Measurements from ENCODE around the gene SEMA3G. TPM values are rescaled to one million over a fixed set of nuclear protein-coding genes. Genes with fewer than 3 reads are reported as not detected.

Gene SEMA3G
- total RNA-seq, 2 donors from 2014 or later, result 2.4 to 2.6 TPM

- Histone ChIP-seq H3K9me3 (no peaks in the 10 kb centered on the region), H3K4me3 (no peak overlapping the region), H3K27ac (no peak overlapping the region), H3K27me3 (no peaks in the 10 kb centered on the region), H3K9ac (ENCODE audit: low read depth in 2 of 2, low read length in 2 of 2) (no peak overlapping the region), H3K4me1 (peaks cover 3% of the 10 kb centered on the region), H3K36me3 (peaks cover 22% of the 10 kb centered on the region)
- TF ChIP-seq, protein P1, sequence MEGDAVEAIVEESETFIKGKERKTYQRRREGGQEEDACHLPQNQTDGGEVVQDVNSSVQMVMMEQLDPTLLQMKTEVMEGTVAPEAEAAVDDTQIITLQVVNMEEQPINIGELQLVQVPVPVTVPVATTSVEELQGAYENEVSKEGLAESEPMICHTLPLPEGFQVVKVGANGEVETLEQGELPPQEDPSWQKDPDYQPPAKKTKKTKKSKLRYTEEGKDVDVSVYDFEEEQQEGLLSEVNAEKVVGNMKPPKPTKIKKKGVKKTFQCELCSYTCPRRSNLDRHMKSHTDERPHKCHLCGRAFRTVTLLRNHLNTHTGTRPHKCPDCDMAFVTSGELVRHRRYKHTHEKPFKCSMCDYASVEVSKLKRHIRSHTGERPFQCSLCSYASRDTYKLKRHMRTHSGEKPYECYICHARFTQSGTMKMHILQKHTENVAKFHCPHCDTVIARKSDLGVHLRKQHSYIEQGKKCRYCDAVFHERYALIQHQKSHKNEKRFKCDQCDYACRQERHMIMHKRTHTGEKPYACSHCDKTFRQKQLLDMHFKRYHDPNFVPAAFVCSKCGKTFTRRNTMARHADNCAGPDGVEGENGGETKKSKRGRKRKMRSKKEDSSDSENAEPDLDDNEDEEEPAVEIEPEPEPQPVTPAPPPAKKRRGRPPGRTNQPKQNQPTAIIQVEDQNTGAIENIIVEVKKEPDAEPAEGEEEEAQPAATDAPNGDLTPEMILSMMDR (IDR thresholded peaks at IDR 0.05), result no peak
- DNase-seq, result no peak
- intact Hi-C loops (cut with DNase I), result no loop called here
Observed at GRCh38 chr3:52403271-52403841, 41.5 kb downstream of the SEMA3G start.

DNA sequence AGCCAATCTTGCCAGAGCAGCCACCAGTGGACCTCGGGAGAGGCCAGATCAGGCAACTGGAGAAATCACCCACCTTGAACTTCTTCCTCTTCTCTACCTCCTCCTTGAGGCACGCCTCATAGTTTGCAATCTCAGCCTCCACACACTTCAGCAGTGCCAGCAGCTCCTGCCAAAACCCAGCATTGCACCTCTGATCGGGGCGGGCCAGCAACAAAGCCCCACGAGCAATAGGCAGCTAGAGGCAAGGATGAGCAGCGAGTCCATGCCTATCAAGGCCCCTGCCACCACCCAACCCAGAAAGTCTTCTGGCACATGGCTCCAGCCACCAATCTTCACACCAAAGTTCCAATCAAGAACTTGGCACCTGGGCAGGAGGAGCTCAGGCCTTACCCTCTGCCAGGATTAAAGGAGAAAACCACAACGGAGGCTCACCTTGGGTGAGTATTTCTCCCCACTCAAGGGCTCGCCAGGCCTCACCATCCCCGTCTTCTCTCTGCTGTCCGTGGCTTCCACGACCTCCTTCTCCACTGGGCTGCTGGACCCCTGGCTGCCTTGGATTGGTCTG is 42.1 kb downstream of the SEMA3G start:
- no peak overlapping the region for H3K9ac ChIP-seq (ENCODE audit: low read depth in 2 of 2, low read length in 2 of 2)
- intact Hi-C loops (cut with DNase I), result no loop called here
- no peaks in the 10 kb centered on the region for H3K27me3 ChIP-seq
- no peak for DNase-seq
- peaks cover 22% of the 10 kb centered on the region for H3K36me3 ChIP-seq
- H3K4me3 ChIP-seq, result no peak overlapping the region
- TF ChIP-seq, protein P1 (IDR thresholded peaks at IDR 0.05), result no peak
- H3K4me1 ChIP-seq, result peaks cover 3% of the 10 kb centered on the region
- H3K9me3 ChIP-seq, result no peaks in the 10 kb centered on the region
- no peak overlapping the region for H3K27ac ChIP-seq

GRCh38 chr3:52402101-52402521 is 42.8 kb downstream of the SEMA3G start:
- TF ChIP-seq, protein P1 (IDR thresholded peaks at IDR 0.05), result no peak
- H3K9ac ChIP-seq (ENCODE audit: low read depth in 2 of 2, low read length in 2 of 2), result no peak overlapping the region
- peaks cover 3% of the 10 kb centered on the region for H3K4me1 ChIP-seq
- peaks cover 22% of the 10 kb centered on the region for H3K36me3 ChIP-seq
- no peak overlapping the region for H3K4me3 ChIP-seq
- intact Hi-C loops (cut with DNase I), result no loop called here
- no peaks in the 10 kb centered on the region for H3K9me3 ChIP-seq
- no peaks in the 10 kb centered on the region for H3K27me3 ChIP-seq
- no peak overlapping the region for H3K27ac ChIP-seq
- DNase-seq, result no peak

- Histone ChIP-seq H3K9ac (ENCODE audit: low read depth in 2 of 2, low read length in 2 of 2) (no peak overlapping the region), H3K27ac (no peak overlapping the region), H3K4me1 (peaks cover 3% of the 10 kb centered on the region), H3K36me3 (peaks cover 22% of the 10 kb centered on the region), H3K9me3 (no peaks in the 10 kb centered on the region), H3K4me3 (no peak overlapping the region), H3K27me3 (no peaks in the 10 kb centered on the region)
- TF ChIP-seq, protein P1 (IDR thresholded peaks at IDR 0.05), result no peak
- intact Hi-C loops (cut with DNase I), result no loop called here
- DNase-seq, result no peak
Observed at GRCh38 chr3:52401551-52401950, 43.4 kb downstream of the SEMA3G start.

GRCh38 chr3:52401021-52401420 is 43.9 kb downstream of the SEMA3G start:
- no peak for DNase-seq
- no peak overlapping the region for H3K27ac ChIP-seq
- H3K4me1 ChIP-seq, result peaks cover 3% of the 10 kb centered on the region
- no peaks in the 10 kb centered on the region for H3K9me3 ChIP-seq
- H3K9ac ChIP-seq (ENCODE audit: low read depth in 2 of 2, low read length in 2 of 2), result no peak overlapping the region
- no peak overlapping the region for H3K4me3 ChIP-seq
- TF ChIP-seq, protein P1 (IDR thresholded peaks at IDR 0.05), result no peak
- peaks cover 22% of the 10 kb centered on the region for H3K36me3 ChIP-seq
- no peaks in the 10 kb centered on the region for H3K27me3 ChIP-seq
- intact Hi-C loops (cut with DNase I), result no loop called here
